CD4-positive, alpha-beta T cell (primary cell): ENCODE measurements around the gene BSCL2. TPM values are rescaled to one million over a fixed set of nuclear protein-coding genes. Genes with fewer than 3 reads are reported as not detected.

Experiments
- ATAC-seq: fragments of 200-7000 bp; cut with Tn5 transposase; one replicate; pipeline ENCODE4 v1.10.0; 2022; ENCODE audit warnings: mild to moderate bottlenecking; ENCODE audit not compliant: poor library complexity
- CTCF ChIA-PET: fragments of 350-600 bp; sonication (Branson Sonifier 250); formaldehyde crosslinking; loops from one replicate; lab custom pipeline; 2021; ENCODE audit warnings: antibody characterized with exemption, inconsistent platforms; lab: Charles Lee
- POLR2A ChIA-PET: fragments of 350-600 bp; sonication (Branson Sonifier 250); formaldehyde crosslinking; loops from one replicate; lab custom pipeline; 2021; ENCODE audit warnings: antibody characterized with exemption, inconsistent platforms; lab: Charles Lee
- DNase-seq, 14 experiments: peaks; one replicate each; pipeline ENCODE4 v3.0.0-alpha.2; 2013 to 2020; ENCODE audit warnings: mixed read lengths in 2 of 14
- H3K27ac ChIP-seq, 2 donors: one replicate each; pipeline versions ENCODE4 v1.5.1 to v1.7.0; 2013; ENCODE audit warnings: low read length in 2 of 2, low read depth in 1 of 2, mild to moderate bottlenecking in 1 of 2
- H3K27me3 ChIP-seq, 2 experiments: 1 replicate in 1 of 2; 2 replicates in 1 of 2; pipeline versions ENCODE4 v1.6.1 to v1.7.0; 2013; ENCODE audit warnings: low read length in 2 of 2, control low read depth in 1 of 2, mild to moderate bottlenecking in 1 of 2, moderate library complexity in 1 of 2; ENCODE audit not compliant: insufficient read depth in 2 of 2, control insufficient read depth in 1 of 2
- H3K36me3 ChIP-seq: one replicate; pipeline ENCODE4 v1.6.1; 2013; ENCODE audit warnings: low read length, control low read depth; ENCODE audit not compliant: insufficient read depth
- H3K4me1 ChIP-seq: one replicate; pipeline ENCODE4 v1.6.1; 2013; ENCODE audit warnings: low read length, control low read depth; ENCODE audit not compliant: insufficient read depth
- H3K4me3 ChIP-seq: one replicate; pipeline ENCODE4 v1.5.1; 2013; ENCODE audit warnings: mild to moderate bottlenecking, low read length, moderate library complexity
- H3K9me3 ChIP-seq, 2 experiments: 1 replicate in 1 of 2; 2 replicates in 1 of 2; pipeline versions ENCODE4 v1.6.1 to v1.7.0; 2013; ENCODE audit warnings: low read length in 2 of 2, mild to moderate bottlenecking in 2 of 2, control low read depth in 1 of 2, moderate library complexity in 1 of 2; ENCODE audit not compliant: control insufficient read depth in 1 of 2, insufficient read depth in 1 of 2
- H3K27ac Mint-ChIP-seq: one replicate; pipeline ENCODE4 v1.8.0; 2020; ENCODE audit warnings: mixed read lengths
- H3K27me3 Mint-ChIP-seq: one replicate; pipeline ENCODE4 v1.8.0; 2021; ENCODE audit warnings: mixed read lengths
- H3K36me3 Mint-ChIP-seq: one replicate; pipeline ENCODE4 v1.8.0; 2021; ENCODE audit warnings: low read depth, mixed read lengths
- H3K4me1 Mint-ChIP-seq: one replicate; pipeline ENCODE4 v1.8.0; 2021; ENCODE audit warnings: low read depth, mixed read lengths
- H3K4me3 Mint-ChIP-seq: one replicate; pipeline ENCODE4 v1.8.0; 2020; ENCODE audit warnings: mild to moderate bottlenecking, mixed read lengths
- H3K9me3 Mint-ChIP-seq: one replicate; pipeline ENCODE4 v1.8.0; 2020; ENCODE audit warnings: mixed read lengths
- intact Hi-C, 2 experiments: fragments of 100-400 bp; cut with DNase I in 1 of 2; cut with micrococcal nuclease in 1 of 2; formaldehyde crosslinking; loops; one replicate each; pipeline versions ENCODE4 v1.15.1 to v1.9.0; 2023 to 2025; cut with DNase I, micrococcal nuclease
- total RNA-seq, 174 experiments: library from RNA in 2 of 174; stranded (reverse) in 2 of 174; gene quantifications; one replicate each; pipeline ENCODE4 v1.2.3 and lab custom pipeline; 2021 to 2026
- TF ChIP-seq, protein P1 (sequence below): fragments of 200-600 bp; IDR thresholded peaks from one replicate; pipeline ENCODE4 v1.8.0; 2022; ENCODE audit warnings: antibody characterized with exemption, mild to moderate bottlenecking

BSCL2 gene
- total RNA-seq, 2 experiments from 2014 or later, result 17.1 to 20.0 TPM

DNA sequence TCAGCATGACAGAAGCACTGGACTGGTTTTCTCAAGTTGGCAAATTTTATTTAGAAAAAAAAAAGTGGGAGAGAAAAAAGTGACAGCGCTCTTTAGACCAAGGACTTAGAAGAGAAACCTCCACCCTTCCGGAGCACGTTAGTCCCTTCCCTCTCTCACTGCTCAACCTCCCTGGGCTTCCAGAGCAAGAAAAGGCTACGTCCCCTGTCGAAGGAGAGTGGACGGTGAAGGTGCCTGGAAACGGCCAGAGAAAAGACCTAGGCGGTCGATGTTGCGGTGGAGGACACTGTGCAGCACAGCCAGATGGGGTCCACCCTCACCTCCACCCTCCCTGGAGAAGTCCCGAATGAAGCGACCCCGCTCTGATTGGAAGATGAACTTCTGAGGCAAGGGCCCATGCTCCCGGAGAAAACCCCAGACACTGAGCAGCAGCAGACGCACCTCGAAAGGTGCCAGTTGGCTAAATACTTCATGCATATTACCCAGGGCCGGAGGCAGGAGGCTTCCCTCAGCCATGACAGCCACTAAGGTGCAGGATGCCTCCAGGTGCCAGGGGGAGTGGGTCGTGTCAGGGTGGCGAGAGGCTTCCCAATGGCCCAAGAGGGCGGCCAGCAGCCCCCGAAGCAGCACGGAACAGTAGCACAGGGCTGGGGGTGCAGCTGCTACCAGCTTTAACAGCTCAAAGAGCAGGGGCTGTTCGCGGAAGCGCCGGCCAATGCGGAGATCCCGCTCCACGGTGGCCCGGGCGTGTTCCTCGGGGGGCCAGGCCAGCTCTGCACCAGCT is 60.2 kb downstream of the BSCL2 start:
- ATAC-seq (no peak), DNase-seq (no peak)
- peak overlapping the region in 1 of 2 donors; percentile 82 for H3K27ac ChIP-seq
- intact Hi-C loops, result loop anchor here in 1 of 2 experiments (1.0 to 2.0 kb wide), 5 partner anchors 19 to 62 kb away; partner anchors contain the start of genes EML3 and MTA2
- POLR2A ChIA-PET, result interaction anchor here (0.6 to 7.0 kb wide), 27 partner anchors 8 to 234 kb away, joined by 3 to 77 read pairs (median 4); partner anchors contain the start of genes B3GAT3, C11orf98, CSKMT and EEF1G
- peak overlapping the region; percentile 96 for H3K4me3 Mint-ChIP-seq
- no peaks in the 10 kb centered on the region for H3K9me3 ChIP-seq
- no peaks in the 10 kb centered on the region for H3K27me3 ChIP-seq
- TF ChIP-seq, protein P1, sequence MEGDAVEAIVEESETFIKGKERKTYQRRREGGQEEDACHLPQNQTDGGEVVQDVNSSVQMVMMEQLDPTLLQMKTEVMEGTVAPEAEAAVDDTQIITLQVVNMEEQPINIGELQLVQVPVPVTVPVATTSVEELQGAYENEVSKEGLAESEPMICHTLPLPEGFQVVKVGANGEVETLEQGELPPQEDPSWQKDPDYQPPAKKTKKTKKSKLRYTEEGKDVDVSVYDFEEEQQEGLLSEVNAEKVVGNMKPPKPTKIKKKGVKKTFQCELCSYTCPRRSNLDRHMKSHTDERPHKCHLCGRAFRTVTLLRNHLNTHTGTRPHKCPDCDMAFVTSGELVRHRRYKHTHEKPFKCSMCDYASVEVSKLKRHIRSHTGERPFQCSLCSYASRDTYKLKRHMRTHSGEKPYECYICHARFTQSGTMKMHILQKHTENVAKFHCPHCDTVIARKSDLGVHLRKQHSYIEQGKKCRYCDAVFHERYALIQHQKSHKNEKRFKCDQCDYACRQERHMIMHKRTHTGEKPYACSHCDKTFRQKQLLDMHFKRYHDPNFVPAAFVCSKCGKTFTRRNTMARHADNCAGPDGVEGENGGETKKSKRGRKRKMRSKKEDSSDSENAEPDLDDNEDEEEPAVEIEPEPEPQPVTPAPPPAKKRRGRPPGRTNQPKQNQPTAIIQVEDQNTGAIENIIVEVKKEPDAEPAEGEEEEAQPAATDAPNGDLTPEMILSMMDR, result no peak
- no peaks in the 10 kb centered on the region for H3K9me3 Mint-ChIP-seq
- H3K27me3 Mint-ChIP-seq, result no peaks in the 10 kb centered on the region
- peaks cover 46% of the 10 kb centered on the region for H3K36me3 ChIP-seq
- CTCF ChIA-PET, result interaction anchor here (0.6 to 1.9 kb wide), 4 partner anchors 18 to 222 kb away, joined by 3 to 7 read pairs (median 5); partner anchors contain the start of genes C11orf98, CSKMT and TUT1
- H3K4me1 Mint-ChIP-seq, result peaks cover 29% of the 10 kb centered on the region
- H3K4me3 ChIP-seq, result peak overlapping the region; percentile 98
- H3K4me1 ChIP-seq, result peaks cover 44% of the 10 kb centered on the region
- H3K27ac Mint-ChIP-seq, result peak overlapping the region; percentile 99
- peaks cover 33% of the 10 kb centered on the region for H3K36me3 Mint-ChIP-seq

DNA sequence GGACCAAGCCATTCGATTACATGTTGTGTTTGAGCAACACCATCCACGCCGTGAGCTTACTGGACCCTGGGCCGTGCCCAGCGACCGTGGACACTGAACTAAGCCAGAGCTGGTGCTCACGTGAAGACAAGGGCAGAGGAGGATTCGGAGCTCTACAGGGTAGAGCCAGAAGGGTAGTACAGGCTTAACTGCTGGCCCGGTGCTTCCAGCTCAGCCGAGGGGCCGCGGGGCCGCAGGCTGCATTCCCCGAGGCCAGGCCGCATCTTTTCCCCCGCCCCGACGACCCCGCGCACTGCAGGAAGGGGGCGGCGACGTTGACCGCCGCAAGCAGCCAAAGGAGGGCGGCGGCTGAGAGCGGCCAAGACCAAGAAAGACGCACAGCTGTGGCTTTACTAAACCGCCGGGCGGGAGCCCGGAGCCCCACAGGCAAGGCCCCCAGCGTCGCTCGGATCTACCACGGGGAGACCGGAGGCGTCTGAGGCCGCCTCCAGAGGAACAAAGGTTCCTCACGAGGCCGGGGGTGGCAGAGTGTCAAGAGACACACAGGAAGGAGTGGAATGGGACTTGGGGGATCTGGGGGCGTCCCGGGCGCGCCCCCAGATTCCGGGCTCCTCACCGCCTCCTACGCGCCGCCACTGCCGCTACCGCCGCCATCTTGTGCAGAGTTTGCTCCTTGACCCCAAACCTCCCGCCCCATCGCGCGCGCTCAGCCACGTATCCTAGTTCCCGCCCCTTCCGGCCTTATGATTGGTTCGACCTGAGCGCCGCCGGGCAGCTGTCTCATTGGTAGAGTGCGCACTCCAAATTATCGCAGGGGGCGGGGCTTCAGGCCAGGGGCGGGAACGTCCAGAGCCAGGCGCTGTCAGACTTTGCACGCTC is 61.0 kb downstream of the BSCL2 start, which contains the start of gene GANAB:
Gene GANAB, minus strand, starts transcription at position 668 of the 879 bp plus-strand sequence. Its CDS starts 14 bp downstream, at position 654.
- peak; percentile 98 for ATAC-seq
- peak within 1 kb of the TSS; percentile 99 for H3K27ac Mint-ChIP-seq

More for the DNA sequence above, 61.0 kb downstream of the BSCL2 start, which contains the start of gene GANAB:
- peak within 1 kb of the TSS; percentile 96 for H3K4me3 Mint-ChIP-seq
- ChIA-PET POLR2A (interaction anchor here (0.6 to 7.0 kb wide), 29 partner anchors 8 to 235 kb away, joined by 3 to 77 read pairs (median 4); partner anchors contain the start of genes B3GAT3, C11orf98, CSKMT and EEF1G), CTCF (interaction anchor here (0.6 to 1.9 kb wide), 5 partner anchors 19 to 221 kb away, joined by 3 to 7 read pairs (median 4); partner anchors contain the start of genes C11orf98, CSKMT and TUT1)
- H3K36me3 Mint-ChIP-seq, result peaks cover 33% of the 10 kb centered on the region
- TF ChIP-seq, protein P1, result no peak
- H3K9me3 Mint-ChIP-seq, result no peaks in the 10 kb centered on the region
- H3K4me1 ChIP-seq, result peaks cover 42% of the 10 kb centered on the region
- H3K36me3 ChIP-seq, result peaks cover 46% of the 10 kb centered on the region
- H3K4me3 ChIP-seq, result peak within 1 kb of the TSS; percentile 98
- peak within 1 kb of the TSS; percentile 82 to 97 for H3K27ac ChIP-seq
- H3K27me3 Mint-ChIP-seq, result no peaks in the 10 kb centered on the region
- peaks cover 29% of the 10 kb centered on the region for H3K4me1 Mint-ChIP-seq
- H3K27me3 ChIP-seq, result no peaks in the 10 kb centered on the region
- peak; percentile 97 to 100 (median 99) for DNase-seq
- H3K9me3 ChIP-seq, result no peaks in the 10 kb centered on the region
- intact Hi-C loops, result loop anchor here in 1 of 2 experiments (1.0 to 2.0 kb wide), 4 partner anchors 23 to 63 kb away; partner anchors contain the start of genes EML3 and MTA2
